ENCODE measurements around the gene CPA1.

DNA sequence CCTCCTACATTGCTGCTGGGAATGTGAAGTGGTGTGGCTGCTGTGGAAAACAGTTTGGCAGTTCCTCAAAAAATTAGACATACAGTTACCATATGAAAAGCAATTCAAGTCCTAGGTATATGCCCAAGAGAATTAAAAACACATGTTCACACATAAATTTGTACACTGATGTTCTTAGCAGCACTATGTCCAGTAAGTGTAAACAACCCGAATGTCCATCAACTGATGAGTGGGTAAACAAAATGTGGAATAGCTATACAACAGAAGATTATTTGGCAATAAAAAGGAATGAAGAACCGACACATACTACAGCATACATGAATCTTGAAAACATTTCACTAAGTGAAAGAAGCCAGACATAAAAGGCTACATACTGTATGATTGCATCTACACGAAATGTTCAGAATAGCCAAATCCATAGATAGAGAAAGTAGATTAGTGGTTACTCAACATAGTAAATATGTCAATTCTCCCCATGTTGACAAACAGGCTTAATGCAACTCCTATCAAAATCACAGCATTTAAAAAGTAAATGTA, 43.3 kb downstream of the CPA1 start:
- TF ChIP-seq, protein P1, sequence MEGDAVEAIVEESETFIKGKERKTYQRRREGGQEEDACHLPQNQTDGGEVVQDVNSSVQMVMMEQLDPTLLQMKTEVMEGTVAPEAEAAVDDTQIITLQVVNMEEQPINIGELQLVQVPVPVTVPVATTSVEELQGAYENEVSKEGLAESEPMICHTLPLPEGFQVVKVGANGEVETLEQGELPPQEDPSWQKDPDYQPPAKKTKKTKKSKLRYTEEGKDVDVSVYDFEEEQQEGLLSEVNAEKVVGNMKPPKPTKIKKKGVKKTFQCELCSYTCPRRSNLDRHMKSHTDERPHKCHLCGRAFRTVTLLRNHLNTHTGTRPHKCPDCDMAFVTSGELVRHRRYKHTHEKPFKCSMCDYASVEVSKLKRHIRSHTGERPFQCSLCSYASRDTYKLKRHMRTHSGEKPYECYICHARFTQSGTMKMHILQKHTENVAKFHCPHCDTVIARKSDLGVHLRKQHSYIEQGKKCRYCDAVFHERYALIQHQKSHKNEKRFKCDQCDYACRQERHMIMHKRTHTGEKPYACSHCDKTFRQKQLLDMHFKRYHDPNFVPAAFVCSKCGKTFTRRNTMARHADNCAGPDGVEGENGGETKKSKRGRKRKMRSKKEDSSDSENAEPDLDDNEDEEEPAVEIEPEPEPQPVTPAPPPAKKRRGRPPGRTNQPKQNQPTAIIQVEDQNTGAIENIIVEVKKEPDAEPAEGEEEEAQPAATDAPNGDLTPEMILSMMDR (IDR thresholded peaks at IDR 0.05; ENCODE audit: insufficient read depth, low read length): no peak
- TF ChIP-seq, protein P2, sequence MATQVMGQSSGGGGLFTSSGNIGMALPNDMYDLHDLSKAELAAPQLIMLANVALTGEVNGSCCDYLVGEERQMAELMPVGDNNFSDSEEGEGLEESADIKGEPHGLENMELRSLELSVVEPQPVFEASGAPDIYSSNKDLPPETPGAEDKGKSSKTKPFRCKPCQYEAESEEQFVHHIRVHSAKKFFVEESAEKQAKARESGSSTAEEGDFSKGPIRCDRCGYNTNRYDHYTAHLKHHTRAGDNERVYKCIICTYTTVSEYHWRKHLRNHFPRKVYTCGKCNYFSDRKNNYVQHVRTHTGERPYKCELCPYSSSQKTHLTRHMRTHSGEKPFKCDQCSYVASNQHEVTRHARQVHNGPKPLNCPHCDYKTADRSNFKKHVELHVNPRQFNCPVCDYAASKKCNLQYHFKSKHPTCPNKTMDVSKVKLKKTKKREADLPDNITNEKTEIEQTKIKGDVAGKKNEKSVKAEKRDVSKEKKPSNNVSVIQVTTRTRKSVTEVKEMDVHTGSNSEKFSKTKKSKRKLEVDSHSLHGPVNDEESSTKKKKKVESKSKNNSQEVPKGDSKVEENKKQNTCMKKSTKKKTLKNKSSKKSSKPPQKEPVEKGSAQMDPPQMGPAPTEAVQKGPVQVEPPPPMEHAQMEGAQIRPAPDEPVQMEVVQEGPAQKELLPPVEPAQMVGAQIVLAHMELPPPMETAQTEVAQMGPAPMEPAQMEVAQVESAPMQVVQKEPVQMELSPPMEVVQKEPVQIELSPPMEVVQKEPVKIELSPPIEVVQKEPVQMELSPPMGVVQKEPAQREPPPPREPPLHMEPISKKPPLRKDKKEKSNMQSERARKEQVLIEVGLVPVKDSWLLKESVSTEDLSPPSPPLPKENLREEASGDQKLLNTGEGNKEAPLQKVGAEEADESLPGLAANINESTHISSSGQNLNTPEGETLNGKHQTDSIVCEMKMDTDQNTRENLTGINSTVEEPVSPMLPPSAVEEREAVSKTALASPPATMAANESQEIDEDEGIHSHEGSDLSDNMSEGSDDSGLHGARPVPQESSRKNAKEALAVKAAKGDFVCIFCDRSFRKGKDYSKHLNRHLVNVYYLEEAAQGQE (IDR thresholded peaks at IDR 0.05; ENCODE audit: insufficient replicate concordance, low read depth): no peak
- TF ChIP-seq POLR2AphosphoS5 (IDR thresholded peaks at IDR 0.05; ENCODE audit: low read depth) (no peak), SPI1 (IDR thresholded peaks at IDR 0.05; ENCODE audit: borderline replicate concordance, low read depth) (peak; percentile 39; the same call in 1 of the 2 replicates)

Data from HL-60 (cell line).